Panc1 (cell line): Measurements from ENCODE around the gene NELL2.
"Not testable (repeated sequence)": the region's sequence is repeated elsewhere in the genome, so short reads cannot be mapped to it uniquely, and the experiment has no call there.

Experiments used
- CTCF ChIP-seq: fragments of 450-650 bp; IDR thresholded peaks from 2 replicates; pipeline ENCODE4 v1.5.1; 2017; ENCODE audit warnings: mild to moderate bottlenecking
- POLR2AphosphoS5 ChIP-seq: IDR thresholded peaks from 2 replicates; pipeline ENCODE4 v1.6.1; 2012; ENCODE audit warnings: mild to moderate bottlenecking, low read depth, low read length, moderate library complexity
- SIN3A ChIP-seq: IDR thresholded peaks from 2 replicates; pipeline ENCODE4 v1.6.1; 2012; ENCODE audit warnings: low read depth, mild to moderate bottlenecking, low read length, moderate library complexity, borderline replicate concordance; ENCODE audit not compliant: insufficient read depth
- TCF7L2 ChIP-seq: IDR thresholded peaks from 2 replicates; pipeline ENCODE4 v1.6.1; 2011; ENCODE audit warnings: mild to moderate bottlenecking, low read depth, low read length, inconsistent platforms
- TF ChIP-seq, protein P1 (sequence below), 2 experiments: IDR thresholded peaks; 2 replicates each; pipeline ENCODE4 v1.6.1; 2011 to 2012; ENCODE audit warnings: low read depth in 2 of 2, control low read depth in 1 of 2, low read length in 1 of 2, mild to moderate bottlenecking in 1 of 2, moderate library complexity in 1 of 2; ENCODE audit not compliant: insufficient read depth in 1 of 2

DNA sequence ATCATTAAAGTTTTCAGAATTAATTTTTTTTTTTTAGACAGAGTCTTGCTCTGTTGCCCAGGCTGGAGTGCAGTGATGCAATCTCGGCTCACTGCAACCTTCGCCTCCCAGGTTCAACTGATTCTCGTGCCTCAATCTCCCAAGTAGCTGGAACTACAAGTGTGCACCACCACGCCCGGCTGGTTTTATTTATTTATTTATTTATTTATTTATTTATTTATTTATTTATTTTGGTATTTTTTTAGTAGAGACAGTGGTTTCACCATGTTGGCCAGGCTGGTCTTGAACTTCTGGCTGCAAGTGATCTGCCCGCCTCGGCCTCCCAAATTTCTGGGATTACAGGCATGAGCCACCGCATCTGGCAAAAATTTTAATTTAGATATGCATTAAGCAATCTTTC lies 54.4 kb downstream of the NELL2 start:
- not testable (repeated sequence) for TF ChIP-seq CTCF, POLR2AphosphoS5, TCF7L2, SIN3A
- TF ChIP-seq, protein P1, sequence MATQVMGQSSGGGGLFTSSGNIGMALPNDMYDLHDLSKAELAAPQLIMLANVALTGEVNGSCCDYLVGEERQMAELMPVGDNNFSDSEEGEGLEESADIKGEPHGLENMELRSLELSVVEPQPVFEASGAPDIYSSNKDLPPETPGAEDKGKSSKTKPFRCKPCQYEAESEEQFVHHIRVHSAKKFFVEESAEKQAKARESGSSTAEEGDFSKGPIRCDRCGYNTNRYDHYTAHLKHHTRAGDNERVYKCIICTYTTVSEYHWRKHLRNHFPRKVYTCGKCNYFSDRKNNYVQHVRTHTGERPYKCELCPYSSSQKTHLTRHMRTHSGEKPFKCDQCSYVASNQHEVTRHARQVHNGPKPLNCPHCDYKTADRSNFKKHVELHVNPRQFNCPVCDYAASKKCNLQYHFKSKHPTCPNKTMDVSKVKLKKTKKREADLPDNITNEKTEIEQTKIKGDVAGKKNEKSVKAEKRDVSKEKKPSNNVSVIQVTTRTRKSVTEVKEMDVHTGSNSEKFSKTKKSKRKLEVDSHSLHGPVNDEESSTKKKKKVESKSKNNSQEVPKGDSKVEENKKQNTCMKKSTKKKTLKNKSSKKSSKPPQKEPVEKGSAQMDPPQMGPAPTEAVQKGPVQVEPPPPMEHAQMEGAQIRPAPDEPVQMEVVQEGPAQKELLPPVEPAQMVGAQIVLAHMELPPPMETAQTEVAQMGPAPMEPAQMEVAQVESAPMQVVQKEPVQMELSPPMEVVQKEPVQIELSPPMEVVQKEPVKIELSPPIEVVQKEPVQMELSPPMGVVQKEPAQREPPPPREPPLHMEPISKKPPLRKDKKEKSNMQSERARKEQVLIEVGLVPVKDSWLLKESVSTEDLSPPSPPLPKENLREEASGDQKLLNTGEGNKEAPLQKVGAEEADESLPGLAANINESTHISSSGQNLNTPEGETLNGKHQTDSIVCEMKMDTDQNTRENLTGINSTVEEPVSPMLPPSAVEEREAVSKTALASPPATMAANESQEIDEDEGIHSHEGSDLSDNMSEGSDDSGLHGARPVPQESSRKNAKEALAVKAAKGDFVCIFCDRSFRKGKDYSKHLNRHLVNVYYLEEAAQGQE (IDR thresholded peaks at IDR 0.05; ENCODE audit: insufficient read depth in 1 of 2, low read depth in 2 of 2, low read length in 1 of 2), result not testable (repeated sequence)
